A549 (cell line): ENCODE results near the gene METTL23. TPM values are rescaled to one million over a fixed set of nuclear protein-coding genes. Genes with fewer than 3 reads are reported as not detected.

Experiments
- ATAC-seq, 2 experiments: fragments of 200-7000 bp in 1 of 2; fragments of >200 bp in 1 of 2; cut with Nextera tagmentation in 1 of 2; cut with Tn5 transposase in 1 of 2; 3 replicates each; pipeline versions ENCODE4 v1.8.0 to v1.9.1; 2018 to 2020; ENCODE audit warnings: mild to moderate bottlenecking in 1 of 2, moderate library complexity in 1 of 2
- CTCF ChIA-PET: fragments of 300-600 bp; sonication (Branson Sonifier 250); formaldehyde crosslinking; extraction: SDS; loops from one replicate; lab custom pipeline; 2021; ENCODE audit warnings: antibody characterized with exemption, inconsistent platforms; lab: Yijun Ruan, JAX
- POLR2A ChIA-PET: fragments of 350-600 bp; formaldehyde crosslinking; extraction: SDS; loops from one replicate; lab custom pipeline; 2021; ENCODE audit warnings: antibody characterized with exemption, inconsistent platforms; lab: Yijun Ruan, JAX
- DNase-seq, 2 experiments: peaks; one replicate each; pipeline versions ENCODE4 v3.0.0 to v3.0.0-alpha.2; 2011 to 2016; ENCODE audit warnings: low read depth in 1 of 2, low spot score in 1 of 2
- FAIRE-seq: peaks from 2 replicates; lab custom pipeline; 2011; peaks lifted over from hg19 to GRCh38; lab: Jason Lieb, UNC
- H3K27ac ChIP-seq, 2 experiments: fragments of >200 bp; sonication (Bioruptor Twin); formaldehyde crosslinking; 3 replicates each; pipeline ENCODE4 v1.5.1; 2016 to 2017
- H3K4me1 ChIP-seq: fragments of >200 bp; sonication (Bioruptor Twin); formaldehyde crosslinking; 3 replicates; pipeline ENCODE4 v1.6.1; 2016
- H3K4me2 ChIP-seq: fragments of >200 bp; sonication (Bioruptor Twin); formaldehyde crosslinking; 3 replicates; pipeline ENCODE4 v1.6.1; 2016
- H3K4me3 ChIP-seq: fragments of >200 bp; sonication (Bioruptor Twin); formaldehyde crosslinking; 3 replicates; pipeline ENCODE4 v1.5.1; 2016
- H3K9me3 ChIP-seq: fragments of >200 bp; sonication (Bioruptor Twin); formaldehyde crosslinking; 3 replicates; pipeline ENCODE4 v1.6.1; 2016
- CBX2 ChIP-seq: fragments of 200-600 bp; sonication (generic); IDR thresholded peaks from 2 replicates; pipeline ENCODE4 v1.6.1; 2016; ENCODE audit warnings: low read depth, mild to moderate bottlenecking, borderline replicate concordance
- EP300 ChIP-seq, 2 experiments: fragments of >200 bp; sonication (Bioruptor Twin); formaldehyde crosslinking; IDR thresholded peaks; 2 replicates in 1 of 2; 3 replicates in 1 of 2; pipeline ENCODE4 v1.6.1; 2016 to 2017
- FOSB ChIP-seq: fragments of 250-450 bp; sonication (Bioruptor Pico); IDR thresholded peaks from 2 replicates; pipeline ENCODE4 v1.5.0; 2020; ENCODE audit warnings: mild to moderate bottlenecking, moderate library complexity
- JUN ChIP-seq, 2 experiments: fragments of >200 bp; sonication (Bioruptor Twin); formaldehyde crosslinking; IDR thresholded peaks; 2 replicates in 1 of 2; 3 replicates in 1 of 2; pipeline ENCODE4 v1.6.1; 2016 to 2017
- MAFK ChIP-seq: fragments of 450-650 bp; IDR thresholded peaks from 2 replicates; pipeline ENCODE4 v1.6.1; 2014; ENCODE audit not compliant: partially characterized antibody
- MYC ChIP-seq: IDR thresholded peaks from 2 replicates; pipeline ENCODE4 v1.6.1; 2012; ENCODE audit warnings: mild to moderate bottlenecking, inconsistent platforms, low read length, improper control_type of control experiment, borderline replicate concordance
- ZSCAN20 ChIP-seq: fragments of 250-450 bp; sonication (Bioruptor Pico); IDR thresholded peaks from 2 replicates; pipeline ENCODE4 v1.8.0; 2022; ENCODE audit warnings: mild to moderate bottlenecking, moderate library complexity
- WGBS: methylation state at CpG from one replicate; pipeline ENCODE4 v1.1.6; 2017; ENCODE audit errors: missing lambda C conversion rate; 5-methylcytosine and 5-hydroxymethylcytosine counted together
- polyA plus RNA-seq, 4 experiments: library from polyadenylated mRNA; depleted of rRNA in 3 of 4; stranded (reverse); fragments of >200 nt; fragmentation: RNase III in 1 of 4; extraction: RNeasy Plus Mini Kit Qiagen cat#74134 plus additional on column Dnase treatment in 1 of 4; gene quantifications; 2 replicates in 3 of 4; 3 replicates in 1 of 4; pipeline ENCODE4 v1.2.3, GENCODE V29; 2011 to 2017
- small RNA-seq, 6 experiments: library from RNA; depleted of rRNA; stranded (forward); fragments of <200 nt; gene quantifications; one replicate each; pipeline ENCODE3, GENCODE V24; 2012
- TF ChIP-seq, protein P1 (sequence below): fragments of 250-450 bp; sonication (Bioruptor Pico); IDR thresholded peaks from 2 replicates; pipeline ENCODE4 v1.5.0; 2021; ENCODE audit warnings: mild to moderate bottlenecking, moderate library complexity, borderline replicate concordance

The METTL23 gene
- polyA plus RNA-seq, 2 of the 4 experiments (the other 2 are of a cell fraction): 64.9 to 120 TPM

DNA sequence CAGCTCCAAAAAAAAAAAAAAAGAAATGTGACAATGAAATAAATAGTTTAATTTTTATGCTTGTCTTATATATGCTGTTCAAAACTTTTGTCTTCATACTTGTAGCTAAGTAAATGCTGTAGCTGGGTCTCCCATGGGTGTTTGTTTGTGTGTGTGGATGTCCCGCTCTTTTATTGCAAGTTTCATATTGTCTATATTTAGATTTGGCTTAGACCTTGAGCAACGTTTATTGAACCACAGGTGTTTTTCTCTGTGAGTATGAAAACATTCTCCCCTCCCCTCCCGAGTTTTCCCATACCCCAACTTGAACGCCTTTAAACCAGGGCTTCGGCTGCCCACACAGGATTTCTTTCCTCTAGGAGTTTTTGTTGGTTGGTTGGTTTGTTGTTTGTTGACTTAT, 56.5 kb downstream of the METTL23 start:
- ChIA-PET CTCF (interaction anchor here (0.6 to 1.9 kb wide), 5 partner anchors 11 to 305 kb away, joined by 3 to 5 read pairs (median 4); no protein-coding TSS in a partner anchor), POLR2A (interaction anchor here (0.7 kb wide), 1 partner anchor 10 kb away, joined by 6 read pairs; no protein-coding TSS in a partner anchor)
- no peaks in the 10 kb centered on the region for H3K9me3 ChIP-seq
- ATAC-seq (no peak), FAIRE-seq (no peak), DNase-seq (no peak)
- H3K4me3 ChIP-seq: no peak overlapping the region
- 85% methylated on average over 5 of the region's 5 CpGs for WGBS
- no peak overlapping the region for H3K27ac ChIP-seq
- TF ChIP-seq ZSCAN20 (CRISPR knock-in tag) (no peak), MAFK (no peak), JUN (IDR thresholded peaks at IDR 0.05) (no peak), FOSB (no peak), EP300 (IDR thresholded peaks at IDR 0.05) (no peak), MYC (no peak), CBX2 (no peak)
- TF ChIP-seq, protein P1, sequence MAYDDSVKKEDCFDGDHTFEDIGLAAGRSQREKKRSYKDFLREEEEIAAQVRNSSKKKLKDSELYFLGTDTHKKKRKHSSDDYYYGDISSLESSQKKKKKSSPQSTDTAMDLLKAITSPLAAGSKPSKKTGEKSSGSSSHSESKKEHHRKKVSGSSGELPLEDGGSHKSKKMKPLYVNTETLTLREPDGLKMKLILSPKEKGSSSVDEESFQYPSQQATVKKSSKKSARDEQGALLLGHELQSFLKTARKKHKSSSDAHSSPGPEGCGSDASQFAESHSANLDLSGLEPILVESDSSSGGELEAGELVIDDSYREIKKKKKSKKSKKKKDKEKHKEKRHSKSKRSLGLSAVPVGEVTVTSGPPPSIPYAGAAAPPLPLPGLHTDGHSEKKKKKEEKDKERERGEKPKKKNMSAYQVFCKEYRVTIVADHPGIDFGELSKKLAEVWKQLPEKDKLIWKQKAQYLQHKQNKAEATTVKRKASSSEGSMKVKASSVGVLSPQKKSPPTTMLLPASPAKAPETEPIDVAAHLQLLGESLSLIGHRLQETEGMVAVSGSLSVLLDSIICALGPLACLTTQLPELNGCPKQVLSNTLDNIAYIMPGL (CRISPR knock-in tag): no peak
- no peaks in the 10 kb centered on the region for H3K4me1 ChIP-seq
- H3K4me2 ChIP-seq: no peak overlapping the region

Small RNA genes within 50 kb of the gene (small RNA-seq; reads per million reads assigned to genes)
- gene AC005837.3: 0 reads per million in 6 experiments
- gene RF02271: 0 reads per million in 6 experiments
- 0 reads per million in 6 experiments for gene RNU6-97P
- 0 to 0.19 (median 0) reads per million in 6 experiments for gene RNY4P36

Other genes starting within 250 kb of the METTL23 start
- gene RHBDF2, start 225.4 kb upstream of the METTL23 start, polyA plus RNA-seq (2011; rRNA removed): 14.0 and 19.9 TPM in 2 replicates
- gene RHBDF2, start 225.4 kb upstream of the METTL23 start, polyA plus RNA-seq (2017; fragmentation: RNase III; extraction: RNeasy Plus Mini Kit Qiagen cat#74134 plus additional on column Dnase treatment): 42.9 to 50.2 TPM (median 46.0 TPM) in 3 replicates
- gene CYGB, start 189.1 kb upstream of the METTL23 start, polyA plus RNA-seq (2011; rRNA removed): 1.1 and 1.2 TPM in 2 replicates
- gene CYGB, start 189.1 kb upstream of the METTL23 start, polyA plus RNA-seq (2017; fragmentation: RNase III; extraction: RNeasy Plus Mini Kit Qiagen cat#74134 plus additional on column Dnase treatment): 1.1 to 2.0 TPM (median 1.3 TPM) in 3 replicates
- 0.26 TPM in 1 of 2 replicates, not detected in the other for gene PRCD, start 186.8 kb upstream of the METTL23 start, polyA plus RNA-seq (2011; rRNA removed)
- not detected in 3 replicates for gene PRCD, start 186.8 kb upstream of the METTL23 start, polyA plus RNA-seq (2017; fragmentation: RNase III; extraction: RNeasy Plus Mini Kit Qiagen cat#74134 plus additional on column Dnase treatment)
- gene ST6GALNAC2, start 141.0 kb upstream of the METTL23 start, polyA plus RNA-seq (2011; rRNA removed): 0.74 and 0.78 TPM in 2 replicates
- 0.30 to 0.59 TPM (median 0.41 TPM) in 3 replicates for gene ST6GALNAC2, start 141.0 kb upstream of the METTL23 start, polyA plus RNA-seq (2017; fragmentation: RNase III; extraction: RNeasy Plus Mini Kit Qiagen cat#74134 plus additional on column Dnase treatment)
- 0.63 and 0.72 TPM in 2 replicates for gene ST6GALNAC1, start 83.1 kb upstream of the METTL23 start, polyA plus RNA-seq (2011; rRNA removed)
- gene ST6GALNAC1, start 83.1 kb upstream of the METTL23 start, polyA plus RNA-seq (2017; fragmentation: RNase III; extraction: RNeasy Plus Mini Kit Qiagen cat#74134 plus additional on column Dnase treatment): 0.09 to 0.27 TPM (median 0.09 TPM) in 3 replicates
- gene MXRA7, start 15.9 kb upstream of the METTL23 start, polyA plus RNA-seq (2011; rRNA removed): 47.8 and 80.1 TPM in 2 replicates
- gene MXRA7, start 15.9 kb upstream of the METTL23 start, polyA plus RNA-seq (2017; fragmentation: RNase III; extraction: RNeasy Plus Mini Kit Qiagen cat#74134 plus additional on column Dnase treatment): 48.6 to 59.2 TPM (median 57.2 TPM) in 3 replicates
- gene JMJD6, start 233 bp upstream of the METTL23 start, polyA plus RNA-seq (2011; rRNA removed): 17.5 and 23.0 TPM in 2 replicates
- gene JMJD6, start 233 bp upstream of the METTL23 start, polyA plus RNA-seq (2017; fragmentation: RNase III; extraction: RNeasy Plus Mini Kit Qiagen cat#74134 plus additional on column Dnase treatment): 44.5 to 55.3 TPM (median 53.3 TPM) in 3 replicates
- 348 and 412 TPM in 2 replicates for gene SRSF2, start 10.5 kb downstream of the METTL23 start, polyA plus RNA-seq (2011; rRNA removed)
- gene SRSF2, start 10.5 kb downstream of the METTL23 start, polyA plus RNA-seq (2017; fragmentation: RNase III; extraction: RNeasy Plus Mini Kit Qiagen cat#74134 plus additional on column Dnase treatment): 338 to 342 TPM (median 340 TPM) in 3 replicates
- gene MFSD11, start 11.3 kb downstream of the METTL23 start, polyA plus RNA-seq (2011; rRNA removed): 26.0 and 30.0 TPM in 2 replicates
- gene MFSD11, start 11.3 kb downstream of the METTL23 start, polyA plus RNA-seq (2017; fragmentation: RNase III; extraction: RNeasy Plus Mini Kit Qiagen cat#74134 plus additional on column Dnase treatment): 17.4 to 18.2 TPM (median 17.5 TPM) in 3 replicates
- gene MGAT5B, start 141.6 kb downstream of the METTL23 start, polyA plus RNA-seq (2011; rRNA removed): 7.6 and 10.3 TPM in 2 replicates
- 16.2 to 22.8 TPM (median 21.7 TPM) in 3 replicates for gene MGAT5B, start 141.6 kb downstream of the METTL23 start, polyA plus RNA-seq (2017; fragmentation: RNase III; extraction: RNeasy Plus Mini Kit Qiagen cat#74134 plus additional on column Dnase treatment)